H9 (cell line): ENCODE data around the gene SRSF11. TPM values are rescaled to one million over a fixed set of nuclear protein-coding genes. Genes with fewer than 3 reads are reported as not detected.

Experiments
- DNase-seq: peaks from one replicate; pipeline ENCODE4 v3.0.0-alpha.2; 2017
- H2AFZ ChIP-seq: one replicate; pipeline ENCODE4 v1.6.1; 2013; ENCODE audit warnings: mild to moderate bottlenecking, low read length, control low read depth, moderate library complexity
- H2AK5ac ChIP-seq: 2 replicates; pipeline ENCODE4 v1.6.1; 2013; ENCODE audit warnings: low read length, control low read depth, mixed read lengths; ENCODE audit not compliant: insufficient read length
- H2BK120ac ChIP-seq: one replicate; pipeline ENCODE4 v1.6.1; 2013; ENCODE audit warnings: low read depth, mild to moderate bottlenecking, low read length, control low read depth, inconsistent platforms; ENCODE audit not compliant: poor library complexity, severe bottlenecking
- H2BK12ac ChIP-seq: 2 replicates; pipeline ENCODE4 v1.6.1; 2013; ENCODE audit warnings: low read length, control low read depth, mixed read lengths, low read depth; ENCODE audit not compliant: insufficient read length
- H2BK15ac ChIP-seq: 2 replicates; pipeline ENCODE4 v1.6.1; 2013; ENCODE audit warnings: low read depth, low read length, control low read depth
- H2BK20ac ChIP-seq: one replicate; pipeline ENCODE4 v1.6.1; 2013; ENCODE audit warnings: low read depth, mild to moderate bottlenecking, low read length, control low read depth, inconsistent platforms; ENCODE audit not compliant: poor library complexity, severe bottlenecking
- H2BK5ac ChIP-seq: 2 replicates; pipeline ENCODE4 v1.6.1; 2013; ENCODE audit warnings: low read length, control low read depth, mixed read lengths; ENCODE audit not compliant: insufficient read length
- H3K14ac ChIP-seq: 2 replicates; pipeline ENCODE4 v1.6.1; 2013; ENCODE audit warnings: low read length, control low read depth; ENCODE audit not compliant: insufficient read depth
- H3K18ac ChIP-seq: 2 replicates; pipeline ENCODE4 v1.6.1; 2013; ENCODE audit warnings: low read depth, mild to moderate bottlenecking, mixed read lengths, low read length, control low read depth; ENCODE audit not compliant: insufficient read length
- H3K23ac ChIP-seq: 2 replicates; pipeline ENCODE4 v1.6.1; 2013; ENCODE audit warnings: low read length, control low read depth, mixed read lengths, low read depth; ENCODE audit not compliant: insufficient read length
- H3K23me2 ChIP-seq: 2 replicates; pipeline ENCODE4 v1.6.1; 2013; ENCODE audit warnings: low read depth, mild to moderate bottlenecking, mixed read lengths, low read length, control low read depth; ENCODE audit not compliant: insufficient read length, poor library complexity, severe bottlenecking
- H3K27ac ChIP-seq: 2 replicates; pipeline ENCODE4 v1.5.1; 2013; ENCODE audit warnings: low read length, control low read depth, mixed read lengths, low read depth; ENCODE audit not compliant: insufficient read length
- H3K27me3 ChIP-seq: 2 replicates; pipeline ENCODE4 v1.6.1; 2013; ENCODE audit warnings: low read length, control low read depth, inconsistent platforms; ENCODE audit not compliant: insufficient read depth
- H3K4ac ChIP-seq: 2 replicates; pipeline ENCODE4 v1.6.1; 2013; ENCODE audit warnings: low read depth, mild to moderate bottlenecking, control low read depth, inconsistent platforms, low read length, moderate library complexity
- H3K4me1 ChIP-seq: 2 replicates; pipeline ENCODE4 v1.6.1; 2013; ENCODE audit warnings: low read length, control low read depth, inconsistent platforms; ENCODE audit not compliant: insufficient read depth
- H3K4me2 ChIP-seq: 2 replicates; pipeline ENCODE4 v1.6.1; 2013; ENCODE audit warnings: low read length, control low read depth, mixed read lengths; ENCODE audit not compliant: insufficient read length, insufficient read depth
- H3K56ac ChIP-seq: 2 replicates; pipeline ENCODE4 v1.6.1; 2013; ENCODE audit warnings: low read depth, mild to moderate bottlenecking, mixed read lengths, low read length, control low read depth; ENCODE audit not compliant: insufficient read length
- H3K79me1 ChIP-seq: 2 replicates; pipeline ENCODE4 v1.6.1; 2013; ENCODE audit warnings: low read depth, mild to moderate bottlenecking, moderate library complexity, low read length, control low read depth, inconsistent platforms; ENCODE audit not compliant: insufficient read depth, poor library complexity, severe bottlenecking
- H3K79me2 ChIP-seq: 2 replicates; pipeline ENCODE4 v1.6.1; 2013; ENCODE audit warnings: low read length, control low read depth, inconsistent platforms; ENCODE audit not compliant: insufficient read depth
- H3K9ac ChIP-seq: 2 replicates; pipeline ENCODE4 v1.6.1; 2013; ENCODE audit warnings: low read length, control low read depth, mixed read lengths; ENCODE audit not compliant: insufficient read length; ENCODE audit errors: extremely low read depth
- H3K9me3 ChIP-seq: one replicate; pipeline ENCODE4 v1.6.1; 2013; ENCODE audit warnings: low read depth, low read length, inconsistent platforms; ENCODE audit not compliant: control insufficient read depth
- H3T11ph ChIP-seq: one replicate; pipeline ENCODE4 v1.6.1; 2013; ENCODE audit warnings: mild to moderate bottlenecking, low read length, control low read depth, inconsistent platforms
- H4K20me1 ChIP-seq: one replicate; pipeline ENCODE4 v1.6.1; 2013; ENCODE audit not compliant: control insufficient read depth, insufficient read length, insufficient read depth
- H4K5ac ChIP-seq: 2 replicates; pipeline ENCODE4 v1.6.1; 2013; ENCODE audit warnings: low read depth, mild to moderate bottlenecking, mixed read lengths, low read length, control low read depth; ENCODE audit not compliant: insufficient read length
- H4K8ac ChIP-seq: replicated peaks from 2 replicates; pipeline ENCODE4 v1.6.1; 2013; ENCODE audit warnings: low read length, control low read depth, mixed read lengths, low read depth; ENCODE audit not compliant: insufficient read length
- H4K91ac ChIP-seq: 2 replicates; pipeline ENCODE4 v1.6.1; 2013; ENCODE audit warnings: low read depth, mild to moderate bottlenecking, moderate library complexity, mixed read lengths, low read length, control low read depth; ENCODE audit not compliant: insufficient read length
- H3K27ac Mint-ChIP-seq, 3 experiments: 2 replicates in 2 of 3; 3 replicates in 1 of 3; pipeline ENCODE4 v1.8.0; 2020 to 2021; ENCODE audit warnings: mixed read lengths in 3 of 3, mild to moderate bottlenecking in 1 of 3, moderate library complexity in 1 of 3
- H3K27me3 Mint-ChIP-seq: 2 replicates; pipeline ENCODE4 v1.8.0; 2021; ENCODE audit warnings: low read depth, mild to moderate bottlenecking, moderate library complexity, mixed read lengths
- H3K36me3 Mint-ChIP-seq, 3 experiments: 2 replicates in 2 of 3; 3 replicates in 1 of 3; pipeline ENCODE4 v1.8.0; 2020 to 2021; ENCODE audit warnings: low read depth in 3 of 3, mixed read lengths in 3 of 3; ENCODE audit not compliant: insufficient read depth in 1 of 3
- H3K4me1 Mint-ChIP-seq, 2 experiments: 2 replicates each; pipeline ENCODE4 v1.8.0; 2020; ENCODE audit warnings: mixed read lengths in 2 of 2
- H3K4me3 Mint-ChIP-seq, 2 experiments: 2 replicates in 1 of 2; 3 replicates in 1 of 2; pipeline ENCODE4 v1.8.0; 2020 to 2021; ENCODE audit warnings: mild to moderate bottlenecking in 2 of 2, mixed read lengths in 2 of 2, moderate library complexity in 1 of 2
- H3K9me3 Mint-ChIP-seq, 2 experiments: 2 replicates in 1 of 2; 3 replicates in 1 of 2; pipeline ENCODE4 v1.8.0; 2020; ENCODE audit warnings: mild to moderate bottlenecking in 2 of 2, mixed read lengths in 2 of 2, moderate library complexity in 1 of 2
- WGBS: extraction: QIAGEN DNeasy Blood & Tissue Kit; methylation state at CpG from one replicate; pipeline ENCODE4 v1.1.7; 2013; ENCODE audit warnings: missing lambda C conversion rate, low lambda C conversion rate, mixed read lengths; ENCODE audit not compliant: insufficient read length; ENCODE audit errors: extremely low coverage; 5-methylcytosine and 5-hydroxymethylcytosine counted together
- total RNA-seq: library from RNA; stranded (reverse); gene quantifications from 2 replicates; pipeline ENCODE4 v1.2.1, GENCODE V29; 2021
- TF ChIP-seq, protein P1 (sequence below): fragments of 200-600 bp; sonication (generic); conservative IDR thresholded peaks from 3 replicates; pipeline ENCODE4 v1.8.0; 2021; ENCODE audit warnings: antibody characterized with exemption, mild to moderate bottlenecking

SRSF11 gene
- total RNA-seq, 1 experiment from 2014 or later = 214 TPM

- Histone ChIP-seq H2AFZ (no peak overlapping the region), H4K5ac (no peak overlapping the region), H3K79me2 (no peaks in the 10 kb centered on the region), H3K4me1 (no peaks in the 10 kb centered on the region), H3K4me2 (no peak overlapping the region), H4K20me1 (no peaks in the 10 kb centered on the region), H3K9me3 (no peaks in the 10 kb centered on the region), H3K4ac (no peak overlapping the region), H3K79me1 (no peaks in the 10 kb centered on the region), H2BK120ac (no peak overlapping the region), H3K23me2 (no peaks in the 10 kb centered on the region), H2BK15ac (no peak overlapping the region), H3K14ac (no peak overlapping the region), H4K8ac (no peak overlapping the region), H2AK5ac (no peak overlapping the region), H3K56ac (no peak overlapping the region), H2BK5ac (no peak overlapping the region), H3T11ph (no peak overlapping the region), H2BK12ac (no peak overlapping the region), H3K27ac (no peak overlapping the region), H2BK20ac (no peak overlapping the region), H3K9ac (no peak overlapping the region), H3K27me3 (no peaks in the 10 kb centered on the region), H4K91ac (no peak overlapping the region), H3K18ac (no peak overlapping the region), H3K23ac (no peak overlapping the region)
- TF ChIP-seq, protein P1, sequence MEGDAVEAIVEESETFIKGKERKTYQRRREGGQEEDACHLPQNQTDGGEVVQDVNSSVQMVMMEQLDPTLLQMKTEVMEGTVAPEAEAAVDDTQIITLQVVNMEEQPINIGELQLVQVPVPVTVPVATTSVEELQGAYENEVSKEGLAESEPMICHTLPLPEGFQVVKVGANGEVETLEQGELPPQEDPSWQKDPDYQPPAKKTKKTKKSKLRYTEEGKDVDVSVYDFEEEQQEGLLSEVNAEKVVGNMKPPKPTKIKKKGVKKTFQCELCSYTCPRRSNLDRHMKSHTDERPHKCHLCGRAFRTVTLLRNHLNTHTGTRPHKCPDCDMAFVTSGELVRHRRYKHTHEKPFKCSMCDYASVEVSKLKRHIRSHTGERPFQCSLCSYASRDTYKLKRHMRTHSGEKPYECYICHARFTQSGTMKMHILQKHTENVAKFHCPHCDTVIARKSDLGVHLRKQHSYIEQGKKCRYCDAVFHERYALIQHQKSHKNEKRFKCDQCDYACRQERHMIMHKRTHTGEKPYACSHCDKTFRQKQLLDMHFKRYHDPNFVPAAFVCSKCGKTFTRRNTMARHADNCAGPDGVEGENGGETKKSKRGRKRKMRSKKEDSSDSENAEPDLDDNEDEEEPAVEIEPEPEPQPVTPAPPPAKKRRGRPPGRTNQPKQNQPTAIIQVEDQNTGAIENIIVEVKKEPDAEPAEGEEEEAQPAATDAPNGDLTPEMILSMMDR = no peak
- H3K27me3 Mint-ChIP-seq = no peaks in the 10 kb centered on the region
- H3K27ac Mint-ChIP-seq = no peak overlapping the region
- H3K9me3 Mint-ChIP-seq = peaks cover 0 to 3% of the 10 kb centered on the region in 2 experiments; a peak in 1 of 5 replicates
- WGBS = no CpG with 5 or more reads among the region's 1 CpG
- no peaks in the 10 kb centered on the region for H3K4me1 Mint-ChIP-seq
- no peak for DNase-seq
- no peak overlapping the region for H3K4me3 Mint-ChIP-seq
- peaks cover 3 to 7% (median 6%) of the 10 kb centered on the region in 3 experiments; a peak in 4 of 7 replicates for H3K36me3 Mint-ChIP-seq
Observed at GRCh38 chr1:70256664-70257063, 35.5 kb downstream of the SRSF11 start.
